Limb (tissue), 2 donors: Measurements from ENCODE around the gene CRYBA4.

ENCODE experiments used
- DNase-seq, 2 donors: peaks; one replicate each; pipeline ENCODE4 v3.0.0-alpha.2; 2016; ENCODE audit errors: extremely low spot score in 2 of 2

CRYBA4 gene

DNA sequence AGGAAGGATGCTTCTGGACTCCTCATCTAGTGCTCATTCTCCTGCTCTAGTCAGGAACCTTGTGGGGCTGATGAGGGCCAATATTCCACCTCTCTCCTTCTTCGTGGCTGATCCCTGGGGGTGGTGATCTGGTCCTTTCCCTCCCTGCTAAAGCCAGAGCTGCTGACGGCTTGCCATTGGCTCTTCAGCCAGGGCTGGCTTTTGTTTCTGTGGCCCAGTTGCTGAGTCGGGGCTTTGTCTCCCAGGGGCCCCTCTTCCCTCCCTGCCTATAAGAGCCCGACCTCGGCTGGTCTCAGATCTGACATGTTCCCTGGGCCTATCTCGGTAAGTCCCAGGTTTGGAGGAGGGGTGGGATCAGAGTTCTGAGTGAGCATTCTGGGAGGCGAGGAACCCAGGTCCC lies at the start of gene CRYBA4:
CRYBA4 (plus strand) TSS at position 301 of the 400 bp plus-strand sequence. CDS start 634 bp downstream, outside the sequence.
- no peak for DNase-seq

DNA sequence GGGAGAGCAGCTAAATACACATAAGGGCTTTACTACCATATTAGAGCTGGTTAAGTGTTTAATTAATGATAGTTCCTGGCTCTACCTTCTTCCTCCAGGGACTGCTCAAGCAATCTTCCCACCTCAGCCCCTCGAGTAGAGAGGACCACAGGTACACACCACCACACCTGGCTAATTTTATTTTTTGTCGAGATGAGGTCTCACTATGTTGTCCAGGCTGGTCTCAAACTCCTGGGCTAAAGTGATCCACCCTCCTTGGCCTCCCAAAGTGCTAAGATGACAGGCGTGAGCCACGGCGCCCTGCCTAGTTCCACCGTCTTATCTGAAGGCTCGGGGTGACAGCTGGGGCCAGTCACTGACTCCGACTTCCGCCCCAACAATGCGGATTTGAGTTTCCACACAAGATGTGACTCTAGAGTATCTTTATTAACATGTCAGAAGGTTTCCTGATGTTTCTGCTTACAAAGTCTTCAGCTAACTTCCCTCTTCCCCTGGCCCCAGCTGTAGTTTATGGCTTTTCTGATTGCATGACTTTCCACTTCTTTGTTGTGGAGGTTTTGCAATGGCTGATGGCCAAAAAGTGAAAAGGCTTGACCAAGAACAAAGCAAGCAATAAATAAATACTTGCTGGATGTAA lies 48.6 kb upstream of the CRYBA4 start:
- no peak for DNase-seq

DNA sequence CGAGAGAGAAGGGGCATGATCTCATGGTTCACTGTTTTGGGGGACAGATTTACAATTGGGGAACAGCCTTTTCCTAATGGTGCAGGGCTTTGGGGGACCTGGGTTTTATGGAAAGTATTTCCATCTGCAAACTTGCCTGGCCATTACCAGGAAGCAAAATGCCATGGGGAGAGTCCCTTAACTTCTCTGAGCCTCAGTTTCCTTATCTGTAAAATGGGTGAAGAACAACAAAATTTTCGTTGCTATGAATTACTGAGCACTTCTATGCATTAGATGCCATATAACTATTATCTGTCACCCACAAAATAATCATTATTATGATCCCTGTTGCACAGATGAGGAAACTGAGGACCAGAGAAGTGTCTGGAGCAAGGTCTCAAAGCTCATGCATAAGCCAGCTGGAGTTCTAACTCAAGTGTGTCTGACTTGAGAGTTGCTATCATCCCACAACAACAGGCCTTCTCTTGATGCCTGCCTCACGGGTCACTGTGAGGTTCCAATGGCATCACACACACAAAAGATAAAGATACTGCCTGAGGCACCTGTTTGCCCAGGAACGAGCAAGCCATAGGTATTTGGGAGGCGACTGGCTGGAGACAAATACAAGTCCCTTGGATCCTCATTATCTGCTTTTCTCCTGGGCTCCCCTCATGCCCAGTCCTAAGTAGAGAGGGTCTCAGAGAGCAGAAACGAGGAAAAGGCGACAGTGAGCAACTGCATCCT lies 47.6 kb upstream of the CRYBA4 start:
- no peak for DNase-seq

DNA sequence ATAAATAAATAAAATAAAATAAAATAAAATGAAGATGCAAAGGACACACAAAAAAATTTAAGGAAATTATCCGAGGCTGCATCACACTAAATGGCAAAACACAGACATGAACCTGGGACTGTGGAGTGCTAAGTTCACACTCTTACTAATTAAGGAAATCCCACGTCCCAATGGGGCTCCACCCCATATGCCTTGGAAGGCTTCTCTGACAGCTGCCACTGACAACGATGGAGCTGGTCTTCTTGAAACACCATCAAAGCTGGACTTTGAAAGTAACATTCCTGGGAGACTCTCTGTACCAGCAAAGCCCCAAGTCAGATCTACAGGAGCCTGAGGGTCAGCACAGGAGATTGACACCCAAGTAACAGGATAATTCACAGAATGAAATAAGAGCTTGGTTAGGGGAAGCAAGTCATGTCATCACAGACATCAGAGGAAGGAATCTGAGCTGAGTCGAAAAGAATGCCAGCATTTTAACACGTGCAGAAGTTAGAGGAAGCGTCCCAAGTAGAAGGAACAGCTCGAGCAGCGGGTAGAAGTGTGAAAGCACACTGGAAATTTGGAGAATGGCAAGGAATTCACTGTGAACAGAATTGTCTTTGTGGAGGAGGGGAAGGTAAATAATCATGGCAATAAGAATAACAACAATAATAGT lies 45.6 kb upstream of the CRYBA4 start:
- DNase-seq: no peak

DNA sequence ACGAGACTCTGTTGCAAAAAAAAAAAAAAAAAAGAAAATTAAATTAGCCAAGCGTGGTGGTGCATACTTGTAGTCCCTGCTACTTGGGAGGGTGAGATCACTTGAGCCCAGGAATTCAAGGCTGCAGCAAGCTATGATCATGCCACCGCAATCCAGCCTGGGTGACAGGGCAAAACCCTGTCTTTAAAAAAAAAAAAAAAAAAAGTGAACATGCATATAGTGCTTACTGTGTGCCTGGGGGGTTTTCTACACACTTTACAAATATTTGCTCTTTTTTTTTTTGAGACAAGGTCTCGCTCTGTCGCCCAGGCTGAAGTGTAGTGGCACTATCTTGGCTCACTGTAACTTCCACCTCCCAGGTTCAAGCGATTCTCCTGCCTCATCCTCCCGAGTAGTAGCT lies 44.7 kb upstream of the CRYBA4 start:
- no peak for DNase-seq

DNA sequence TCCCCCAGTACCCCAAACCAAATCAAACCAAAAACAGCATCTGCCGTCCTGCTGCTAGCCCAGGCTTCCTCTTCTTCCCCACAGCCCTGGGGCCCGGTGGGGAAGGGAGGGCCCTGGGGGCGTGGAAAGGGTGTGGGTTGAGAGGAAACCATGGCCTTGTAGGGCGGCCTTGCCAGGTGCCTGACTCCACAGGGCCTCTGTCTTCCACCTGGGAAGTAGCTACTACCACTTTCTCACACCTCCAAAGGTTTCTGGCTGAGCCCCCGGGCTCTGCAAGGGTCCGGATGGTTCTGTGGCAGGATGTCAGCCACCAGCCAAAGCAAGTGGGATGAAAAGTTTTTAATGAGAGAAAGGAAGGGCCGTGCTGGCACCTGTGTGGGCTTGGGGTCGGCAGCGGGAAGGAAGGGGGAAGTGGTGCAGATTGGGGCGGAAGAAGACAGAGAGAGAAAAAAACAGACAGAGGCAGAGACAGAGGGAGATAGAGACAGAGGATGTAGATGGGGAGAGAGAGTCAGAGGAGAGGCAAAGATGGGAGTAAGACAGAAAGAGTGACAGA lies 42.4 kb upstream of the CRYBA4 start:
- no peak for DNase-seq

DNA sequence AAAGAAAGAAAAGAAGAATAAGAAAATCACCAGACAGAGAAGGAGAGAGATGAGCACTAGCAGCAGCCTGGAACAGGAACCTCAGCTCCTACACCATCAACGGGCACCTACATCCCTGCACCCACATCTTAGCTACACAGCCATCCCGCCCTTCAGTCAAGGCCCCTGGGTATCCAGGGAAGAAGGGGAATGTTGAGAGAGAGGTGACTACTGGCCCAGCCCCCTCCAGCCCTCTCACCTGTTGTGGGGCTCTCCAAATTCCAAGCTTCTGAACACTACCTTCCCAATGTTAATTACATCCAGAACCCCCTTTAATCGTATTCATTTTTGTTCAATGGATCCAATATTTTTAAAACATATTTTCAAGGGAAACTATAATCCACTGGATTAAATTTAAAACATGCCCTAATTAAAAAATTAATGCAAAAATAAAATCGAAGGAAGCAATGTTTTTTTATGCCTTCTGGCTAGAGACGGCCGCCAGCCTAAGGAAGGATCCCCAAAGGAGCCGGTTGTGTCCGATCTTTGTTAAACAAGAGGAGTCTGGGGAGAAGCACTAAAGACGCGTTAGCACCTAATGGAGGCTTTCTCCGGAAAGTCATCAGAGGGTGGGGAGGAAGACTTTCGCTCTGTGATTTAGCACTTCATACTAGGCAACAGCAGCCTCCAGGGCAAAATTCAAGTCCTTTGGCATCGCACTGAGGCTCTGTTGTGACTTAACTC lies 41.4 kb upstream of the CRYBA4 start:
- DNase-seq: no peak

DNA sequence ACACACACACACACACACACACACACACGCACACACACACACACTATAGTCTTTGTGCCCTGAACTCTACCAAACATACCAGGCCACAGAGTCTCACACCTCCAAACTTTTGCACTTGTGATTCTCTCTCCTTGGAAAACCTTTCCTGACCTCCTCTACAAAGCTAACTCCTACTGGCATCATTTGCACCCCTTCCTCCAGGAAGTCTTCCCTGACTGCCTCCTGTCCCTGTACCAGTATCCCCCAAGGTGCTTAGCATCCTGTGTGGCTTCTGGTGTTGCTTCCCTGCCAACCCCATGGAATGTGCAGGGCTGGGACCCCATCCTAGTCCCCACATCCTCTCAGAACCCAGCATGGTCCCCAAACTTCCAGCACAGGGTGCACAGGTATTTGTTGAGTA lies 40.7 kb upstream of the CRYBA4 start:
- DNase-seq: no peak

DNA sequence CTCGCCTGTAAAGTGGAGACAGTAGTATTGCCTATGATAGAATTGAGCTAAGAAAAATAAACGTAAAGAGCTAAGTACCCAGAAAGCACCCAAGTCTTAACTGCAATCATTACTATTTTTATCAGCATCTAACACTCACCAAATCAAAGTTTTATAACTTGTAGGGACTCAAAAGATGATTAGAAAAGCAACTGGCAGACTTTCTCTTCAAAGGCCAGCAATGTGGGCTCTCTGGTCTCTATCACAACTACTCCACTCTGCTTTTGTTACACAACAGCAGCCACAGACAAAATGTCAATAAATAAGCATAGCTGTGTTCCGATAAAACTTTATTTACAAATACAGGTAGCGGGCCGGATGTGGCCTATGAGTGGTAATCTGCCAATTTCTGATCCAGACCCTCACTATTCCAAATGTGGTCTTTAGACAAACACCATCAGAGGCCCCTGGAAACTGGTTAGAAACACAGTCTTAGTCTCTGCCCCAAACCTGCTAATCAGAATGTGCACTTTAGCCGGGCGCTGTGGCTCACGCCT lies 40.1 kb upstream of the CRYBA4 start:
- DNase-seq: no peak

DNA sequence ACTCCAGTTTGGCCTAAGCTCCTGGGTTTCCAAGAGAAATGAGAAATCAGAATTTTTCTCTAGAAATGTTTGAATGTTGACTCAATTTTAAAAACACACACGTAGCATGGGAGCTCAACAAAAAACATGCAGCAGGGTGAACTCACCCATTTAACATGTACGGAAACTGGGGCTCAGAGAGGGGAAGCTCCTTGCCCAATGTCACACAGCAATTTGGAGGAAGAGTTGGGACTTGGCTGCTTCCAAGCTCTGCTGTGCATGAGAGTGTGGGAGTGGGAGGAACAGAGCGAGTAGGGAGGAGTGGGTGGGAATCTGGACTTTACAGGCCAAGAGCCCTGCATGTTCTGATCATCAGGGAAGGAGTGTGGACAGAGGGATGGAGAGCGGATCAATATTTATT lies 37.8 kb upstream of the CRYBA4 start:
- DNase-seq: no peak

DNA sequence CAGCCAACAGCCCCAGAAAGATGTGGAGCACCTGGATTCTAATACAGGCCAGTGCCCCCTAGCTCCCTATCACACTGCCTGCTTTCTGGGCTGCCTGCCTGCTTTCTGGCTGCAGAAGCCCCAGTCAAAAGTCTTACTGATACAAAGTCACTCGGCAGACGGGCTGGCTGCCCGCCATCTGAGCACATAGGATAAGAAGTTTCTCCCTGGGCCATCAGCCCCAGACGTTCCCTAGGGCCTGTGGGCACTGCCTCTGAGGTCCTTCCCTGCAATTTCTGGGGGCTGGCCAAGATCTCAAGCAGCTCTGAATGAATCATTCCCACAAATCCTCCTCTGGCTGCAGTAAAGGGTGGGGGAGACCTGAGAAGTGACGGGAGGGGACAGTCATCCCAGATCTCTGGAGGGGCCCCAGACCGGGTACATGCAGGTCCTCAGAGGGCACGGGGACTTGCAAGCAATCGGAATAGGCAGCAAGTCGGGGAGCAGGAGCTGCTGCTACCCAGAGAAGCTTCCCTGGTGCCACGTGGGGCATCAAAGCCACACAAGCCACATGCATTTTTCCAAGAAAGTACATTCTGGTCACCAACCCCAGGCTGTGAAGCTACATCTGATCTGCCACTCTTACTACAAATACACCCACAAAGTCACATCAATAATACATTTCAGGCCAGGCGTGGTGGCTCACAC lies 36.5 kb upstream of the CRYBA4 start:
- DNase-seq: no peak

DNA sequence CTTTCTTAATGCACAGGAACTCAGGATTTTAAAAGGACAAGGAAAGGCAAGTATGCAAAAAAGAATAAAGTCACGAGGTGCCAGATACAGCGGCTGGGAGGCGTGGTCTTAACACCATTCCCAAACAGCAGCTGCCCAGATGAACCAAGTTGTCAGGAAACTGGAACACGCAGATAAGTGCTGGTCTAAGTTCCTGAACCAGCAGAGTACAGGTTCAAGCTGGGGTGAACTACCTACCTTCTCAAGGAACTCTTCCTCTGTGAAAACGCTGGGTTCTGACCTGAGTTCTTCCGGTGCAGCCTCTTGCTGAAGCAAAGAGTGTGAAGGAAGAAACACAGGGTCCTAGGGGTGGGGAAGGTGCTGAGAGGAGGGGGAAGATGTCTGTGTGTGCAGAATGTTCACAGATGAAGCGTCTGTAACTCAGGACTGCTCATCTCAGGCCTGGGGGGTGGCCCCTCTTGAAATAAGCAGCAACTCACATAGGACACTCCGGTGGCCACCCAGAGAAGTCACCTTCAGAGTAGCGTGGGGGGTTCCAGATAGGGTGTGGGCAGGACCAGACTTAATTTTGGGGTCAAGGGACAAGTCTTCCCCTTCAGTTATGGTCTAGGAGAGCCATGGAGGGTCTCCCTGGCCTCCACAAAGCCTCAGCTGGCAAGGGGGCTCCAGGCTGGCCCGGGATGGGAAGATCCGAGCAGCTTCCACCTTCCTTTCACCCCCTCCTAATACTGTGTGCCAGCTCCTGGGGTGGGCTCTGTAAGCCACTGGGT lies 35.0 kb upstream of the CRYBA4 start:
- no peak for DNase-seq

DNA sequence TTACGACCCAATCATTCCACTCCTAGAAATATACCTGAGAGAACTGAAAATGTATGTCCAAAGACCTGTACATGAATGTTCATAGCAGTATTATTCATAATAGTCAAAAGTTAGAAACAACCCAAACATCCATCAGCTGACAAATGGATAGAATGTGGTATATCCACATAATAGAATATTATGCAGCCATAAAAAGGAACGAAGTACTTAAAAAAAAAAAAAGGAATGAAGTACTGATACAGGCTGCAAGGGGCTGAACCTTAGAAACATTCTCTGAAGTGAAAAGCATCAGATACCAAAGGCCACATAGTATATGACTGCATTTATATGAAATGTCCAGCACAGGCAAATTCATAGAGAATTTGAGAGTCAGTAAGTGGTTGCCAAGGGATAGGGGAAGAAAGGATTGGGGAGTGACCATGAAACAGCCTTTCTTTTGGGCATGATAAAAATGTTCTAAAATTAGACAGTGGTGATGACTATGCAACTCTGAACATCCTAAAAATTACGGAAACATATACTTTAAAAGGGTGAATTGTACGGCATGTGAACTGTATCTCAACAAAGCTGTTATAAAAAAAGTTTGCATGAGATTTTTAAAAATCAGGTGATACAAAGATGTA lies 33.7 kb upstream of the CRYBA4 start:
- no peak for DNase-seq

DNA sequence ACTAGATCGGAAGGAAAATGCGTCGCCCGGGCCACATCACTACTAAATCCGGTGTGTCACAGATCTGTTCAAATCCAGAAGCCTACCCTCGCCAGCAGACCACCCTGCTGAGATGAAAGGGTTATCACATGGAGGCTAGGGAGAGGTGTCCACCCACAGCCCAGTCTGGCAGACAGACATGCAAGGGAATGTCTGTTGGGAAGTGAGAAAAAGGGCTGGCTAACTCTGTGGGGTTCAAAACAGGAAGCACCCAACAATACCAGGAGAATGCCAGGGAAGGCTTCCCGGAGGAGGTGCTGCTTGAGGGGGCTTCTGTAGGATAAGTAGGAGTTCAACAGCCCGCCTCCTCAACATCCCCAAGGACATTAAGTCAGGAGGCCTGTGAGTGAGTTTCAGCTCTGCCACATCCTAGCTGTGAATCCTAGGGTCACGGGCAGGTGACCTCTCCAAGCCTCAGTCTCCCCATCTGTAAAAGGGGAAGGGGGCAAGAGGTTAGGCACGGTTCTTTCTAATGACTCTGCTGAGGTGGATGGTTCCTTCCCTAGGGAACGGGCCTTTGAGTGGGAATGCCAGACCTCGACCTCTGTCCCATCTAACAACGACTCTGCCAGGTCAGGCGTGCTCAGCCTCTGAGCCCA lies 32.9 kb upstream of the CRYBA4 start:
- no peak for DNase-seq

DNA sequence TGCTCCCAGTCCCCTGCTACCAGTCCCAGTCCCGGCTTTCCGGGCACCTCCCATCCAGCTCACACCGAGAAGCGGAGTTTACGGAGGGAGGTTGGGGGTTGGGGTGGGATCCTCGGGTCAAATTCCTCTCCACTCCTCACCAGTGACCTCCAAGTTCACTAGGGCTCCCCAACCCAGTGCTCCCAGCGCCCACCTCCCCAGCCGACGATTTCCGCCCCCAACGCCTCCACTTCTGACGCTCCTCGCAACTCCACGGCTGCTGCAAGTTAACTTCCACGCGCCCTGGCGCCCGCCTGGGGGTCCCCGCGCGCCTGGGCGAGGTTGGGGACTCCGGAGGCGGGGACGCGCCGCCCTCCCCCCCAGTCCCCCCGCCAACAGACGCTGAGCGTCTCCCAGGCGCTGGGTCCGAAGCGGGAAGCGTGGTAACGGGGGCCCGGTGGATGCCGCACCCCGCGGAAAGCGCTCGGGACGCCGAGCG lies 32.4 kb upstream of the CRYBA4 start:
- DNase-seq: no peak

DNA sequence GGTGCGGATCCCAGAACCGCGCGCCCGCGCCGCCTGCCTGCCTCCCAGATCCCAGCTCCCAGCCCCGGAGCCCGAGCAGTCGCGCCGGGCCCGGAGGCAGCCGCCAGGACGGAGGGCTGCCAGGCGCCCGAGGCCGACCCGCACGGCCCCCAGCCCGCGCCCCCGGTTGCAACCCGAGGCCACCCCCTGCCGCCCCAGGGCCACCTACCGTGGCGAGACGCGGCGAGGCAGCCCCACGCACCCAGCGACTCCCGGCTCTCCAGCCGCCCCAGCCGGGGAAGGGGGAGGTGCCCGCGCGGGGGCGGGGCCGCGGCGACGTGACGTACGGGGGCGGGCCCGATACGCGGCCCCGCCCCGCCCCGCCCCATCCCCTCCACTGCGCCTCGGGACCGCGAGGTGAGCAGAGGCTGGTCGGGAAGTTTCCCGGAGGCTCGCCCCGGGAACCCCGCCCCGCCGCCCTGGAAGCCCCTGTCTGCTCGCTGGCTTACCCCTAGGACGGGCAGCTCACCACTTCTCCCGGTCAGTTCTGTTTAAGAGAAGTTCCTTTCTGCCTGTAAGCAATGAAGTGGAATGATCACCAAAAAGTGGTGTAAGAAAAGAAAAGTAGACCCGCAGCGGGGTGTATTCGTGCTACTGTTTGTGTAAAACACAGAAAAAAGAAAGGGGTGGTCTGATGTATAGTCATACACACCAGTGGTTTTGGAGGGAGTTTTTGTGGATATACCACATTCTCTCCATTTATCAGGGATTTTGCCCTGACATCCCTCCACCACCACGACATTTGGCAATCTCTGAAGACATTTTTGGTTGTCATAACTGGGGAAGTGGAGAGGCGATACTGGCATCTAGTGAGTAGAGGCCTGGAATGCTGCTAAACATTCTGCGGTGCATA lies 31.7 kb upstream of the CRYBA4 start, which contains the start of gene TPST2:
TPST2 (minus strand) TSS at position 288 of the 892 bp plus-strand sequence. CDS start 48,502 bp downstream, outside the sequence.
- DNase-seq: peak; percentile 74 to 91

DNA sequence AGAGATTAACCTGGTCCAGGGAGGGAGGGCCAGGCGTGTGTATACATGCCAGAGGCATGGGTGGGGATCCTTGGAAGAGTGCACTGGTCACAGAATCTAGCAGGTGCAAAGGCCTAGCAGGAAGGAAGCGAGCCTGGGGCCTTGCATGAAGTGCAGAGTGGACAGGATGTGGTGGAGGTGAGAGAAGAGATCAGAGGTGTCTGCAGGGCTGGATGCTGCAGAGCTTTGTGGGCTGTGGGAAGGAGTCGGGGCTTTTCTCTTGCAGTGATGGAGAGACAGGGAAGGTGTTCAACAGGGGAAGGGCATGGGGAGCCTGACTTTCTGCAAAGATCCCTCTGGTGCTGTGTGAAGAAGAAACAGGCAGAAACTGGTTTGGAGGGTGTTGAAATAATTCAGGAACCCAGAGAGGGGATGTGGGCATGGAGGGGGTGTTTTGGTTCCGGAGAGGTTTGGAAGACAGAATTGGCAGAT lies 29.3 kb upstream of the CRYBA4 start:
- no peak for DNase-seq

DNA sequence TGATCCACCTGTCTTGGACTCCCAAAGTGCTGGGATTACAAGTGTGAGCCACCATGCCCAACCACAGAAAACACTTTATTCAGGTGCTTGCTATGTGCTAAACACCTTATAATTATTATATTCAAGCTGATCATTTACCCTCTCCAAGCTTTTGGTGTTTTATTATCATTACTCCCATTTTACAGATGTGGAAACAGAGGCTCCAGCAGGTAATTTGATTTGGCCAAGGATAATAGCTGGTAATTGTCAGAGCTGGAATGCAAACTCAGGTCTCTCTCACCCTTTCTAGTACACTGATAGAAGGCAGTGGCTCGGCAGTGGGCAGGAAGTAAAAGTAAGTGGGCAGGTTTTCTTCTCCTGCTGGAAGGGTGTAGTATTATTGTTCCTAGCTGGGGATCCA lies 28.0 kb upstream of the CRYBA4 start:
- no peak for DNase-seq
